CD4-positive, alpha-beta T cell treated with Interleukin-12 subunit alpha and Interleukin-12 subunit beta, for 1 hour (primary cell): ENCODE data around the gene SCYGR2.
A peak's percentile ranks its signal among the peaks of the same experiment; 100 is the strongest.
"Not testable (repeated sequence)": the region's sequence is repeated elsewhere in the genome, so short reads cannot be mapped to it uniquely, and the experiment has no call there.

Source experiments
- DNase-seq: peaks from one replicate; pipeline ENCODE4 v3.0.0-alpha.2; 2020

Gene SCYGR2

GRCh38 chr2:227598835-227599503 lies at the start of gene SCYGR2:
Gene SCYGR2, plus strand, starts transcription at chr2:227598893. Its CDS starts 0 bp downstream, at chr2:227598893.
- DNase-seq: not testable (repeated sequence)

- no peak for DNase-seq
Measured at GRCh38 chr2:227551836-227552235, 46.9 kb upstream of the SCYGR2 start.

GRCh38 chr2:227562581-227562980 lies 36.1 kb upstream of the SCYGR2 start:
- no peak for DNase-seq

GRCh38 chr2:227565080-227565479 lies 33.6 kb upstream of the SCYGR2 start:
- no peak for DNase-seq

GRCh38 chr2:227566012-227566411 lies 32.7 kb upstream of the SCYGR2 start:
- no peak for DNase-seq

- no peak for DNase-seq
Measured at GRCh38 chr2:227568852-227569169, 29.9 kb upstream of the SCYGR2 start.

- no peak for DNase-seq
Measured at GRCh38 chr2:227570615-227571014, 28.1 kb upstream of the SCYGR2 start.

GRCh38 chr2:227576110-227576509 lies 22.6 kb upstream of the SCYGR2 start:
- DNase-seq: no peak

GRCh38 chr2:227576812-227577211 lies 21.9 kb upstream of the SCYGR2 start:
- no peak for DNase-seq

- no peak for DNase-seq
Measured at GRCh38 chr2:227577555-227577954, 21.1 kb upstream of the SCYGR2 start.

GRCh38 chr2:227578642-227579041 lies 20.1 kb upstream of the SCYGR2 start:
- DNase-seq: no peak

- no peak for DNase-seq
Measured at GRCh38 chr2:227579791-227580190, 18.9 kb upstream of the SCYGR2 start.

- no peak for DNase-seq
Measured at GRCh38 chr2:227582369-227582768, 16.3 kb upstream of the SCYGR2 start.

- no peak for DNase-seq
Measured at GRCh38 chr2:227592694-227593387, 5.9 kb upstream of the SCYGR2 start.

- no peak for DNase-seq
Measured at GRCh38 chr2:227595797-227596196, 2.9 kb upstream of the SCYGR2 start.

GRCh38 chr2:227597036-227597435 lies 1.7 kb upstream of the SCYGR2 start:
- DNase-seq: no peak

GRCh38 chr2:227597998-227598397 lies 695 bp upstream of the SCYGR2 start:
- DNase-seq: no peak

- no peak for DNase-seq
Measured at GRCh38 chr2:227602358-227602757, 3.7 kb downstream of the SCYGR2 start.

- no peak for DNase-seq
Measured at GRCh38 chr2:227606476-227606875, 7.8 kb downstream of the SCYGR2 start.

- no peak for DNase-seq
Measured at GRCh38 chr2:227607941-227608340, 9.2 kb downstream of the SCYGR2 start.

GRCh38 chr2:227608561-227609338 lies 10.1 kb downstream of the SCYGR2 start:
- DNase-seq: peak; percentile 32

GRCh38 chr2:227610123-227610522 lies 11.4 kb downstream of the SCYGR2 start:
- no peak for DNase-seq

- DNase-seq: no peak
Measured at GRCh38 chr2:227612546-227613271, 14.0 kb downstream of the SCYGR2 start.
